Epithelial cell of prostate (primary cell): ENCODE measurements around the gene SRMS.
"Not testable (repeated sequence)": the region's sequence is repeated elsewhere in the genome, so short reads cannot be mapped to it uniquely, and the experiment has no call there.

ENCODE experiments used
- DNase-seq: peaks from one replicate; pipeline ENCODE4 v3.0.0-alpha.2; 2011; ENCODE audit warnings: low read depth, low spot score
- H3K27ac ChIP-seq: fragments of 450-650 bp; 2 replicates; pipeline ENCODE4 v1.5.1; 2017; ENCODE audit warnings: mild to moderate bottlenecking

The SRMS gene

GRCh38 chr20:63566395-63567135 lies 19.0 kb upstream of the SRMS start:
- no peak for DNase-seq
- no peak overlapping the region for H3K27ac ChIP-seq

DNA sequence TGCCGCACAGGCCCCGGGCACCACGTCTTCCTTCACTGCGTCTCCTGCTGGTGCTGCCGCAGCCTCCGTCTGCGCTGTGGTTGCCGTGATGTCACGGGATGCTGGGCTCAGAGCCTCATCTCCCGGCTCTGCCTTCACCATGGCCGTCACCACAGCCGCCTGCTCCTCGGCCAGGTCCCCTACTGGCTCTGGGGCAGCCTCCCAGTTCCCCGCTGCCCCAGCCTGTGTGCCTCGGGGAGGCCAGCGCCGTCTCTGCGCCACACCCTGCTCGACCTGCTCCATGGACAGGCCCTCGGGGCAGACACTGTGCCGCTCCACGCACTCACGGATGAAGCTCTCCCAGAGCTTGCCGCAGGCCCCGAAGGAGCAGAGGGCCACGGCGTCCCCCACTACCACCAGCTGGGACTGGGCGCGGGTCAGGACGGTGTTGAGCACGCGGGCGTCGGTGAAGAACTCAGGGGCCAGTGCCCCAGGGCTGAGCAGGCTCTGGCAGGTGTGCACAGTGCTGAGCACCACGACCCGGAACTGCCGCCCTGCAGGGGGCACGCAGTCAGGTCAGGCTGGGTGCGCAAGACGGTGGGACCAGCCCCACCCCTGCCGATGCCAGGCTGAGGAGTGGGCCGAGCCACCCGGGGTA lies 18.3 kb upstream of the SRMS start:
- H3K27ac ChIP-seq, result no peak overlapping the region
- no peak for DNase-seq

- H3K27ac ChIP-seq, result no peak overlapping the region
- DNase-seq, result no peak
Observed at GRCh38 chr20:63565021-63565698, 17.6 kb upstream of the SRMS start.

- H3K27ac ChIP-seq, result no peak overlapping the region
- no peak for DNase-seq
Observed at GRCh38 chr20:63564036-63564810, 16.7 kb upstream of the SRMS start.

- DNase-seq, result no peak
- H3K27ac ChIP-seq, result no peak overlapping the region
Observed at GRCh38 chr20:63563225-63563935, 15.8 kb upstream of the SRMS start.

GRCh38 chr20:63562461-63563224 lies 15.1 kb upstream of the SRMS start:
- no peak overlapping the region for H3K27ac ChIP-seq
- no peak for DNase-seq

- DNase-seq, result no peak
- no peak overlapping the region for H3K27ac ChIP-seq
Observed at GRCh38 chr20:63561624-63562396, 14.3 kb upstream of the SRMS start.

DNA sequence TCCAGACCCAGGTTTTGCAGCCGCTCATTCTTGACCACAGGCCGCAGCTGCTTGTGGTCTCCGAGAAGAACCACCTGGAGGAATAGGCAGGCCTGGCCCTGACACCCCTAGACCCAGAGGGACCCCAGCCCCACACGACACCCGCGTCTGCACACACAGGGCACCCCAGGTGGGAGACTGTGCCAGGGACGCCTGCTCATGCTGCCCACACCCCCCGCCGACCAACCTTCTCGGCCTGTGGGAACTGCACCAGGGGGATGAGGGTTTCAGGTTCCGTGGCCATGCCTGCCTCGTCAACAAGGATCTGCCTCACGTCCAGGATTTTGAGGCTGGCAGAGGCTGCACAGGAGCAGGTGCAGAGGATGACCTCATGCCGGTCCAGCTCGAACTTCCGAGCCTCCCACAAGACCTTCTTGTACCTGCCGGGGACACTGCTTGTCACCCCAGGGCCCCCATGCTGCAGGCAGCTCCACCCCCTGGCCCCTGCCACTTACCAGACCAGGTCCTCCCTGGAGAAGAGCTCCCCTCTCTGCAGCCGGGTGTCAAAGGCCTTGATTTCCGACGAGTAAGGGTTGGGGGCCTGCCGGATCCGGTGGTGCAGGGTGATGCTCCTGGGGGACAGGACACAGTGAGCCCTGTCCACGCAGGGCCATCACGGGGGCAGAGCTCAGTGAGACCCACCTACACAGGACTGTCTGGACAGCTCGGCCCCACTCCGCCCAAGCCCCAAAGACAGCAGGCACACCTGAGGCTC lies 13.5 kb upstream of the SRMS start:
- DNase-seq, result no peak
- no peak overlapping the region for H3K27ac ChIP-seq

DNA sequence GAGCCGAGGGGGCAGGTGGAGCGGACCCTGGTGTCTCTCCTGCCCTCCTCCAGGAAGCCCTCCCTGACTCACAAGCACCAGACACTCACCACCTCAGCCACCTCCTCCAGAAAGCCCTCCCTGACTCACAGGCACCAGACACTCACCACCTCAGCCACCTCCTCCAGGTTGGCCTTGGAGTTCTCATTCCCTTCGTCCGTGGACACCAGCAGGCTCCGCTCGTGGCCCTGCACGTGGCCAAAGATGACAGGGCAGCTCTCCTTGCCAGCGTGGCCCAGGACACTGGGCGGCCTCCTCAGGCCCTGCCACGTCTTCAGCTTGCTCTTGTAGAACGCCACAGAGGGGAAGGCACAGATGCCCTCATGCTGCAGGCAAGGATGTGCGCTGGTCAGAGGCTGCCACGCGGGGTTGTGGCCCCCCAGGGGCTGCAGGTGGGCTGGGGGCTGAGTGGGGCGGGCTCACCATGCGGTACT lies 12.8 kb upstream of the SRMS start:
- no peak overlapping the region for H3K27ac ChIP-seq
- DNase-seq, result no peak

DNA sequence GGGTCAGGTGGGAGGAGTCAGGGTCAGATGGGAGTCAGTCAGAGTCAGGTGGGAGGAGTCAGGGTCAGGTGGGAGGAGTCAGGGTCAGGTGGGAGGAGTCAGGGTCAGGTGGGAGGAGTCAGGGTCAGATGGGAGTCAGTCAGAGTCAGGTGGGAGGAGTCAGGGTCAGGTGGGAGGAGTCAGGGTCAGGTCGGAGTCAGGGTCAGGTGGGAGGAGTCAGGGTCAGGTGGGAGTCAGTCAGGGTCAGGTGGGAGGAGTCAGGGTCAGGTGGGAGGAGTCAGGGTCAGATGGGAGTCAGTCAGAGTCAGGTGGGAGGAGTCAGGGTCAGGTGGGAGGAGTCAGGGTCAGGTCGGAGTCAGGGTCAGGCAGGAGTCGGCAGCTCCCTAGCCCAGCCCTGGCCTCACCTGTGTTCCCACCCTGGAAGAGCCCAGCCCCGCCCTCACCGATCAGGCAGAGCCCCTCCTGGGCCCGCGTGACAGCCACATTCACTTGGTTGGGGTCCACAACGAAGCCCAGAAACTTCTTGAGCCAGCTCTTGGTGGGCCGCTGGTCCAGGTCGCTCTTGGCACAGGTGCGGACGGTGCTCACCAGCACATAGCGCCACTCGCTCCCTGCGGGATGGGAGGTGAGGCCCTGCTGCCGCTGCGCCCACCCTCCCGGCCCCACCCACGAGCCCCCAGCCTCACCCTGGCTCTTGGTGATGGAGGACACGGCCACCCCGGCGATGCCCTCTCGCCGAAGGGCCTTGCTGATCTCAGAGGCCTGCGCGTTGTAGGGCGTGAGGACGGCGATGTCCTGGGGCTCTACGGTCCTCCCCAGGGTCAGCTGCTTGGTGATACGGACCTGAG lies 12.2 kb upstream of the SRMS start:
- not testable (repeated sequence) for H3K27ac ChIP-seq, DNase-seq

- no peak overlapping the region for H3K27ac ChIP-seq
- no peak for DNase-seq
Observed at GRCh38 chr20:63558804-63559484, 11.4 kb upstream of the SRMS start.

DNA sequence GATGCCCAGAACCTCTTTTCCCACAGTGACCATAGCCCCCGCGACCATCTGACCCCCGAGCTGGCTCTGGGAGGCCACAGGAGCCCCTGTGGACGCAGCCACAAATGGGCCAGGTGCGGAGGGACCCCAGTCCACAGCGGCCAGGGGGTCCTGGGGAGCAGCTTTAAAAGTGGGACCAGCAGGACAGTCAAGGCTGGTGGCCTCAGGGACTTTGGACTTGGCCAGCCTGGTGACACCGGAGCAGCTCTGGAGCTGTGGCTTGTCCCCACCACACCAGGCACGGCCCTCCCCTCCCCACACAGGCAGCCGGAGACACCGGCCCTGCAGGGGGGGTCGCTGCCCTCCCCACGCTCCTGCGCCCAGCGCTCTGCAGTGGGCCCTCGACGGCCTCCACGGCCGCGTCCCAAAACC lies 9.9 kb upstream of the SRMS start:
- no peak overlapping the region for H3K27ac ChIP-seq
- no peak for DNase-seq

- DNase-seq, result no peak
- no peak overlapping the region for H3K27ac ChIP-seq
Observed at GRCh38 chr20:63556873-63557478, 9.4 kb upstream of the SRMS start.

GRCh38 chr20:63555661-63556381 lies 8.3 kb upstream of the SRMS start:
- no peak overlapping the region for H3K27ac ChIP-seq
- no peak for DNase-seq
